GM19240 (cell line): ENCODE results near the gene LIPN.

Source experiments
- DNase-seq: peaks from one replicate; pipeline ENCODE4 v3.0.0; 2011; ENCODE audit warnings: low spot score; ENCODE audit not compliant: insufficient read length

LIPN gene

GRCh38 chr10:88826388-88826787, 66.6 kb downstream of the LIPN start:
- no peak for DNase-seq

GRCh38 chr10:88827671-88828070, 67.9 kb downstream of the LIPN start:
- DNase-seq = no peak

- no peak for DNase-seq
These were observed 68.5 kb downstream of the LIPN start for GRCh38 chr10:88828310-88828709.
